Activated CD4-positive, alpha-beta T cell treated with anti-CD3 and anti-CD28 coated beads for 36 hours (primary cell): Measurements from ENCODE around the gene MINDY4. TPM values are rescaled to one million over a fixed set of nuclear protein-coding genes. Genes with fewer than 3 reads are reported as not detected.
A peak's percentile ranks its signal among the peaks of the same experiment; 100 is the strongest.

Source experiments
- ATAC-seq: fragments of 200-7000 bp; cut with Tn5 transposase; one replicate; pipeline ENCODE4 v1.10.0; 2021; ENCODE audit warnings: mild to moderate bottlenecking, moderate library complexity
- CTCF ChIA-PET: fragments of 350-600 bp; sonication (Branson Sonifier 250); formaldehyde crosslinking; loops from one replicate; lab custom pipeline; 2021; ENCODE audit warnings: antibody characterized with exemption; lab: Charles Lee
- POLR2A ChIA-PET: fragments of 350-600 bp; sonication (Branson Sonifier 250); formaldehyde crosslinking; loops from one replicate; lab custom pipeline; 2021; ENCODE audit warnings: antibody characterized with exemption, inconsistent platforms; lab: Charles Lee
- DNase-seq: peaks from one replicate; pipeline ENCODE4 v3.0.0-alpha.2; 2020
- H3K27ac Mint-ChIP-seq: one replicate; pipeline ENCODE4 v1.8.0; 2021; ENCODE audit warnings: mixed read lengths
- H3K27me3 Mint-ChIP-seq: one replicate; pipeline ENCODE4 v1.8.0; 2021; ENCODE audit warnings: mixed read lengths
- H3K36me3 Mint-ChIP-seq: one replicate; pipeline ENCODE4 v1.8.0; 2021; ENCODE audit warnings: low read depth, mixed read lengths
- H3K4me1 Mint-ChIP-seq: one replicate; pipeline ENCODE4 v1.8.0; 2021; ENCODE audit warnings: mixed read lengths
- H3K4me3 Mint-ChIP-seq: one replicate; pipeline ENCODE4 v1.8.0; 2021; ENCODE audit warnings: mild to moderate bottlenecking, moderate library complexity, mixed read lengths
- H3K9me3 Mint-ChIP-seq: one replicate; pipeline ENCODE4 v1.8.0; 2021; ENCODE audit warnings: low read depth, mixed read lengths
- intact Hi-C, 2 experiments: fragments of 100-400 bp; cut with DNase I in 1 of 2; cut with micrococcal nuclease in 1 of 2; formaldehyde crosslinking; loops; one replicate each; pipeline versions ENCODE4 v1.14.2 to v1.15.1; 2022 to 2024; cut with DNase I, micrococcal nuclease
- total RNA-seq, 2 experiments: library from RNA; stranded (reverse); gene quantifications; one replicate each; pipeline ENCODE4 v1.2.3, GENCODE V29; 2021

MINDY4 gene
- total RNA-seq, 2 experiments from 2014 or later = 1.4 to 1.7 TPM

DNA sequence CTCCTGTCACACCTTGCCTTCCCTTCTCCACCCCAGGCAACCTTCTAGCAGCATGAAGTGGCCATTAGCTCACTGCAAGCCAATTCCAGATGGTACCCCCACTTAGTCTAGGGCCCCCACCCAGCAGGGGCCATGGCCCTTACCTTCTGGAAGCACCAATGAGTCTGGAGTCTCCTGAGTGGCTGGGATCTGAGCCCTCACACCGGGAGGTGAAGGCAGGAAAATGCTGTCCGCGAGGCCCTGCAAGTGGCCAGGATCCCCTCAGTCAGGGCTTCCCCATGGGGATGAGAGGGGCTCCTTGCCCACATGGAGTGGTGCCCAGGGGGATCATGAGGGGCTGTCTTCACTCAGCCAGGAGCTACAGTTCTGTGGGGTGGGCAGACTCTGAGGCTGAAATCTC is 145.0 kb downstream of the MINDY4 start:
- CTCF ChIA-PET = no interaction called here
- DNase-seq (no peak), ATAC-seq (no peak)
- no peaks in the 10 kb centered on the region for H3K27me3 Mint-ChIP-seq
- H3K9me3 Mint-ChIP-seq = no peaks in the 10 kb centered on the region
- H3K4me3 Mint-ChIP-seq = no peak overlapping the region
- intact Hi-C loops = no loop called here
- no peaks in the 10 kb centered on the region for H3K4me1 Mint-ChIP-seq
- POLR2A ChIA-PET = no interaction called here
- no peak overlapping the region for H3K27ac Mint-ChIP-seq
- H3K36me3 Mint-ChIP-seq = no peaks in the 10 kb centered on the region

DNA sequence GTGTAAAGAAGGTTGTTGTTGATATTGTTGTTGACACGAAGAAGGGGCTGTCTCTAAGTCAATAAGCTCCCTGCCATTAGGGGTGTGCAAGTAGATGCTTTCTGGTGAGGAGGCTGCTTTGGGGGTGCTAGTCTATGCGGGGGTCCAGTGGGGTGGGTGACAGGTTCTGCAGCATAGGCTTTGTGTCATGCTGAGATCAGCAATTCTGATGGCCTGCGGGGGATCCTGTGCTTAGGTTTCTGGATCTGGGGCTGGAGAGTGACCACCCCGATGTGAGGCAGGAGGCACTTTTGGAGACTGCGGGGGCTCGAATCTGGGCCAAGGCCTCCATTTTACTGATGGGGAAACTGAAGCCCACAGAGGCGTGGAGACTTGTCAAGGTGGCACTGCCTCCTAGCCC is 145.6 kb downstream of the MINDY4 start:
- ChIA-PET POLR2A (no interaction called here), CTCF (no interaction called here)
- Mint-ChIP-seq H3K9me3 (no peaks in the 10 kb centered on the region), H3K36me3 (no peaks in the 10 kb centered on the region), H3K27ac (no peak overlapping the region), H3K4me1 (no peaks in the 10 kb centered on the region), H3K27me3 (no peaks in the 10 kb centered on the region), H3K4me3 (no peak overlapping the region)
- intact Hi-C loops = no loop called here
- no peak for DNase-seq
- no peak for ATAC-seq

DNA sequence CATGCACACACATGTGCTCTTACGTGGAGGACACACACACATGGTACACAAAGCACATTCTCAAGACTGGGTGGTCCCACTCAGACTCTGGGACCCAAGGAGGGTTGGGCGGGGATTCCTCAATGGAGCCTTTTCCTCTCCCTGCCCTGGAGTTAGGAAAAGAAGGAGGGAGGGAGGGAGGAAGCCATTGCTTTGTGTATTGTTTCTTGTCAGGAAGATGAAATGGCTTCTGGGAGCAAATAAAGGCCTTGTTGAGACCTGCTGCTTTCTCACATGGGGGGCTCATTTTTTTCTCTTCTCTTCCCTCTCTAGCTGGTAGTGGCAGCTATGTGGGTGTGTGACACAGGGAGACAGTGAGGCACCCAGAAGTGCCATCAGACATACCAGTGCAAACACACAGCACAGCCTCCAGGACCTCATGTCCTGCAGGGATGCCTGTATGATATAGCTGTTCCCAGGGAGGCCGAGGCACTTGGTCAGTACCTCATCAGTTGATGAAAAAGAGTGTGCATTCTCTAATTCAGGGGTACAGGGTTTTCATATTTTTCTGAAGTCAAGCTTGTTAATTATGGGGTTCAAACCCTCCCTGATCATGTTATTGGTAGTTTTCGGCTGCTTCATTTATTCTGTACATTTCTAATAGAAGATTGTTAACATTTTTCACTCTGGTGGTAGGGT is 146.1 kb downstream of the MINDY4 start:
- intact Hi-C loops = no loop called here

DNA sequence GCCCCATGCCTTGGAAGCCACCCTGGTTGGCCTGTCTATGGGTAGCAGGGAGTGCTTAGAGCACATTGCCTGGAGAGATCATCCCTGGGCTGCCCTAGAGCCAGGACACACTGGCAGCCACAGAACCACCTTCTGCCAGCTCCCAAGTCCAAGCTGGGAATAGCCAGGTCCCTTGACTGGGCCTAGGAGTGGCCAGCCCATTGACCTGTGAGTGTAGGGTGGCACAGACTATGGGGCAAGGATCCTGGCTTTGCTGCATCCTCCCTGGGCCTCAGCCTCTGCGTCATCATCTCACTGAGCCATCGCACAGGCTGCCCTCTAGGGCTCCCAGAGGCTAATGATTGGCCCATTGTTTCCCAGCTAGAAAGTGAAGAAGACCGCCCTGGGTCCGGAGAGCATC is 147.5 kb downstream of the MINDY4 start:
- Mint-ChIP-seq H3K9me3 (no peaks in the 10 kb centered on the region), H3K4me1 (no peaks in the 10 kb centered on the region), H3K27ac (no peak overlapping the region), H3K27me3 (no peaks in the 10 kb centered on the region), H3K36me3 (no peaks in the 10 kb centered on the region), H3K4me3 (no peak overlapping the region)
- ATAC-seq = no peak
- POLR2A ChIA-PET = no interaction called here
- DNase-seq = no peak
- CTCF ChIA-PET = interaction anchor here (0.9 kb wide), 1 partner anchor 20 kb away, joined by 3 read pairs; no protein-coding TSS in a partner anchor
- intact Hi-C loops = no loop called here

More for the DNA sequence above, 146.1 kb downstream of the MINDY4 start:
- DNase-seq (no peak), ATAC-seq (no peak)
- Mint-ChIP-seq H3K27me3 (no peaks in the 10 kb centered on the region), H3K9me3 (no peaks in the 10 kb centered on the region), H3K36me3 (no peaks in the 10 kb centered on the region), H3K4me1 (no peaks in the 10 kb centered on the region), H3K4me3 (no peak overlapping the region), H3K27ac (no peak overlapping the region)
- CTCF ChIA-PET = no interaction called here
- POLR2A ChIA-PET = no interaction called here

DNA sequence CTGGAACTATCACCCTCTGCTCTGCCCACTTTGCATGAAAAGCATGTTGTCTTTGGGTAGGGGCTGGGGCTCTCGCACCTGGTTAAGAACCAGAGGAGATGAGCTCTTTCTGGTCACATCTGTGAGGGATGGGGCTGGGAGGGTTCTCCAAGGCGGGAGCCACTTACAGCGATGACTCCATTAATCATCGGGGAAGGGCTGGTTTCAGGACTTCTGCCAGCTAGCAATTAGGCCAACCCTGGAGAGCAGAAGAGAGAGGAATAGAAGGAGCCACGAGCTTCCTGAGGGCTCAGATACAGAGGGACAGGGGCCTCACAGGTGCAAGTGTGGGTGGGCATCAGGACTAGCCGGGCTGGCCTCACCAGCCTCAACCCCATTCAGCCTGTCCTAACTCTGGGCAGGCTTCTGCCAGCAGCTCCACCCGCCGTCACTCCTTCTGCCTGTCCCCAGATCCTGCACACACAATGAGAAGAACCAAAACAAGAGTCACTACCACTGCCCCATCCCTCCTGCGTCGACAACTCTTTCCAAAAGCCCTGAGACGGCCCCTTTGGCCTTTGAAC is 148.9 kb downstream of the MINDY4 start:
- no peak overlapping the region for H3K27ac Mint-ChIP-seq
- no peaks in the 10 kb centered on the region for H3K36me3 Mint-ChIP-seq
- intact Hi-C loops = no loop called here
- H3K27me3 Mint-ChIP-seq = no peaks in the 10 kb centered on the region
- ATAC-seq (no peak), DNase-seq (no peak)
- H3K9me3 Mint-ChIP-seq = no peaks in the 10 kb centered on the region
- H3K4me1 Mint-ChIP-seq = no peaks in the 10 kb centered on the region
- ChIA-PET CTCF (interaction anchor here (0.8 kb wide), 1 partner anchor 19 kb away, joined by 3 read pairs; no protein-coding TSS in a partner anchor), POLR2A (no interaction called here)
- H3K4me3 Mint-ChIP-seq = no peak overlapping the region

DNA sequence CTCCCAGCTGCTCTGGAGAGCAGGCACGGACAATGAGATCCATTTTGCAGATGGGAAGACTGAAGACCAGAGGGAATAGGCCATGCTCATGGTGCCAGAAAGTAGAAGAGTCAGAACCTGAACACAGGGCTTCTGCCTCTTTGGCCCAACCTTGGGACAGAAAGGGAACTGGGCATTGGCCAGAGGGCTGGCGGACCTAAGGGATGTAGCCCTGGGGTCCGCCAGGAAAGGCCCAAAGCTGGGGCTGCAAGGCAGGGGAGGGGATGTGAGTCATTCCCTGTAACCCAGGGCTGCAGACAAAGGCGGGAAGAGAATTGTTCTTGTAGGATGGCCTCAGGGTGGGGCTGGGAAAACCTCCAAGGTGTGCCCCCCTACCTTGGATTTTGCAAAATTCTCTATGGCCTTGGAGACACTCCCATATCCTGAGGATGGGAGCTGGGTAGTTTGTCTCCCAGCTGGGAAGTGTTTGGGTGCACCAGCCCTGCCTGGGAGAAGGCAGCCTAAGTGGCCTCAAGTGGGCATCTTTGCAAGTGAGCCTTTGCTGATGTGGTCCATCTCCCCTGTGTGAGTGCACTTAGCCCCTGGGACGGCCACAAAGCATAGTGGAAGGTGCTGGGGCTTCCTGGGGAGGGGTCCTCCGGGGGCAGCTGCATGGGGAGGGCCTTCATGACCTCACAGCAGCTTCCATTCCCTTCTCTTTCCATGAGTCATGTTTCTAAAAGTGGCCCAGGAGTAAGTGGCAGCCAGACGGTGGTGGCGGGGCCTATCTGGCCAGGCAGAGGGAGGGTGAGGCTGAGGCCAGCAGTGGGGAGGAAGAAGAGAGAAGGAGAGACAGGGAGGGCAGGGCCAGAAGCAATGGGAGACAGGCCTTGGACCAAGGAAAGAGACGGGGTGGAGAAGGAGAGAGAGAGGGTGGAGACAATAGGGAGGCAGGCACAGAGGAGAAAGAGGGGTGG is 149.6 kb downstream of the MINDY4 start:
- DNase-seq (no peak), ATAC-seq (no peak)
- no peaks in the 10 kb centered on the region for H3K27me3 Mint-ChIP-seq
- H3K4me3 Mint-ChIP-seq = no peak overlapping the region
- ChIA-PET POLR2A (no interaction called here), CTCF (interaction anchor here (0.8 kb wide), 1 partner anchor 18 kb away, joined by 3 read pairs; no protein-coding TSS in a partner anchor)
- no peaks in the 10 kb centered on the region for H3K4me1 Mint-ChIP-seq
- no peaks in the 10 kb centered on the region for H3K36me3 Mint-ChIP-seq
- H3K9me3 Mint-ChIP-seq = no peaks in the 10 kb centered on the region
- no peak overlapping the region for H3K27ac Mint-ChIP-seq
- intact Hi-C loops = no loop called here

DNA sequence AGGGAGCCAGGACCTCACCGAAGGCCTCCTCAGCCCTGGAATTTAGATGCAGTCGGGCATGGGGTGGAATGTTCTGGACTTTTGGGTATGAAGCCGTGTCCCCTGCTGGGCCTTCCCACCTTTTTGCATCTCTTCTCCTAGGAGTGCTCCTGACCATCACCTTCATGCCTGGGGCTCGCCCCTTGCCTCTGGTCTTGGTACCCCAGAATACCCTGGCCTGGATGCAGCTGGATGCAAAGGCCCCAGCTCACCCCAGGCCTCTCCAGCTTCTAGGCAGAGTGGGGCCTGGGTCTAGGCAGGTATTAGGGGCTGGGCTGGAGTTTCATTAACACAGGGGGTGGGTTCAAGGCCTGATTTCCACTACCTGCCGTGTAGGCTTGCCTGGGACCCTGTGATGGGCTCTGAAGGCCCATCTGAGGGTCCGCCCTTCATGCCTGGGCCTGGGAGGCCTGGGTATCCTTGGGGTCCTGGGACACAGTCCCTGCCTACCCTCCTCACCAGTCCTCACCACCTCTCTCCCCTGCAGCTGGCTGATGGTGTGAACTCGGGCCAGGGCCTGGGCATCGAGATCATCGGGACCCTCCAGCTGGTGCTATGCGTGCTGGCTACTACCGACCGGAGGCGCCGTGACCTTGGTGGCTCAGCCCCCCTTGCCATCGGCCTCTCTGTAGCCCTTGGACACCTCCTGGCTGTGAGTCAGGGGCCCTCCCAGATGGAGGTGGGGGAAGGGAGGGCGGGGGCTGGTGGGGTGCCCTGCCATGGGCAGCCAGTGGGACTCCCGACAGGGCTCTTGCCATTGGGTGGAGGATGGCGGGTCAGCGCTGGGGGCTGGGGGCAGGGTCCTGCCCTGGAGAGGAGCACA is 150.6 kb downstream of the MINDY4 start:
- DNase-seq (peak; percentile 2), ATAC-seq (no peak)
- no peaks in the 10 kb centered on the region for H3K36me3 Mint-ChIP-seq
- no peak overlapping the region for H3K27ac Mint-ChIP-seq
- no peak overlapping the region for H3K4me3 Mint-ChIP-seq
- no peaks in the 10 kb centered on the region for H3K27me3 Mint-ChIP-seq
- CTCF ChIA-PET = interaction anchor here (0.5 to 0.6 kb wide), 2 partner anchors 201 to 1959 kb away, joined by 3 read pairs; no protein-coding TSS in a partner anchor
- H3K4me1 Mint-ChIP-seq = no peaks in the 10 kb centered on the region
- POLR2A ChIA-PET = no interaction called here
- intact Hi-C loops = no loop called here
- no peaks in the 10 kb centered on the region for H3K9me3 Mint-ChIP-seq

DNA sequence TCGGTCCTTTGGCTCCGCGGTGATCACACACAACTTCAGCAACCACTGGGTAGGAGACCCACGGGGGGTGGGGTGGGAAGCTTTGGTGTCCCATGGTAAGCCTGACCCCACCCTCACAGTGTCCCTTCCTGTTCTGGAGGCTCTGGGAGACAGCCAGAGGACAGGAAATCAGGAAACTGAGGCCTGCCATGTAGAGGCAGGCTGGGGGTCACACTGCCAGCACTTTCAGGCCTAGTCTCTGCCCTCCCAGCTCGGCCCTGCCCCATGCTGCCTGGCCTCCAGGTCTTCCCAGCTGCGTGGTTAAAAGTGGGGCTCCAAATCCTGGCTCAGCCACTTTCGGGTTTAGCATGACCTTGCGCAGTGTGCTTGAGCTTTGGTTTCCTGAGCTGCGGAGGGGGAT is 151.4 kb downstream of the MINDY4 start:
- no peak overlapping the region for H3K27ac Mint-ChIP-seq
- H3K4me1 Mint-ChIP-seq = no peaks in the 10 kb centered on the region
- POLR2A ChIA-PET = no interaction called here
- H3K36me3 Mint-ChIP-seq = no peaks in the 10 kb centered on the region
- H3K9me3 Mint-ChIP-seq = peaks cover 2% of the 10 kb centered on the region
- H3K4me3 Mint-ChIP-seq = no peak overlapping the region
- CTCF ChIA-PET = interaction anchor here (0.5 kb wide), 2 partner anchors 200 to 617 kb away, joined by 3 read pairs; no protein-coding TSS in a partner anchor
- DNase-seq (peak; percentile 1), ATAC-seq (no peak)
- intact Hi-C loops = no loop called here
- no peaks in the 10 kb centered on the region for H3K27me3 Mint-ChIP-seq

DNA sequence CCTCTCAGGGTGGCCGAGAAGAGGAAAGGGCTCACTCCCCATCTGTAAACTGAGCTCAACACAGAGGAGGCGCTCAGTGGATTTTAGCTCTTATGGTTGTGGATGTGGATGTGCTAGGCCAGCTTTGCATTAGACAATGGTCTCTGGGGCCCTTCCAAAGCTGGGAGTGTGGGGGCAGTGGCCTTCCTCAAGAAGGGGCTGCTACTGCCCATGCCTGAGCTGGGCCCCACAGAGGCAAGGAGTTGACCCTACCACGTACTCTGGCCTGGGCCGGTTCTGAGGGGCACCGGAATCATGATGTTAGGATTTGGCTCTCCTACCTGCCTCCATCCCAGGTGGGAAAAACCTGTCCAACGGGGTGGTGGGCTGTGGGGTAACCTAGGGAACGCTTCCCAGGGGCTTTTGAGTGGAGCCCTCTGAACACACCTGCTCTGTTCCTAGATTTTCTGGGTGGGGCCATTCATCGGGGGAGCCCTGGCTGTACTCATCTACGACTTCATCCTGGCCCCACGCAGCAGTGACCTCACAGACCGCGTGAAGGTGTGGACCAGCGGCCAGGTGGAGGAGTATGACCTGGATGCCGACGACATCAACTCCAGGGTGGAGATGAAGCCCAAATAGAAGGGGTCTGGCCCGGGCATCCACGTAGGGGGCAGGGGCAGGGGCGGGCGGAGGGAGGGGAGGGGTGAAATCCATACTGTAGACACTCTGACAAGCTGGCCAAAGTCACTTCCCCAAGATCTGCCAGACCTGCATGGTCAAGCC is 152.0 kb downstream of the MINDY4 start:
- H3K27me3 Mint-ChIP-seq = no peaks in the 10 kb centered on the region
- H3K9me3 Mint-ChIP-seq = peaks cover 5% of the 10 kb centered on the region
- ATAC-seq = no peak
- intact Hi-C loops = no loop called here
- DNase-seq = peak; percentile 4
- no peaks in the 10 kb centered on the region for H3K4me1 Mint-ChIP-seq
- ChIA-PET POLR2A (no interaction called here), CTCF (interaction anchor here (0.5 kb wide), 2 partner anchors 58 to 617 kb away, joined by 3 read pairs; no protein-coding TSS in a partner anchor)
- H3K4me3 Mint-ChIP-seq = no peak overlapping the region
- H3K27ac Mint-ChIP-seq = no peak overlapping the region
- H3K36me3 Mint-ChIP-seq = no peaks in the 10 kb centered on the region

DNA sequence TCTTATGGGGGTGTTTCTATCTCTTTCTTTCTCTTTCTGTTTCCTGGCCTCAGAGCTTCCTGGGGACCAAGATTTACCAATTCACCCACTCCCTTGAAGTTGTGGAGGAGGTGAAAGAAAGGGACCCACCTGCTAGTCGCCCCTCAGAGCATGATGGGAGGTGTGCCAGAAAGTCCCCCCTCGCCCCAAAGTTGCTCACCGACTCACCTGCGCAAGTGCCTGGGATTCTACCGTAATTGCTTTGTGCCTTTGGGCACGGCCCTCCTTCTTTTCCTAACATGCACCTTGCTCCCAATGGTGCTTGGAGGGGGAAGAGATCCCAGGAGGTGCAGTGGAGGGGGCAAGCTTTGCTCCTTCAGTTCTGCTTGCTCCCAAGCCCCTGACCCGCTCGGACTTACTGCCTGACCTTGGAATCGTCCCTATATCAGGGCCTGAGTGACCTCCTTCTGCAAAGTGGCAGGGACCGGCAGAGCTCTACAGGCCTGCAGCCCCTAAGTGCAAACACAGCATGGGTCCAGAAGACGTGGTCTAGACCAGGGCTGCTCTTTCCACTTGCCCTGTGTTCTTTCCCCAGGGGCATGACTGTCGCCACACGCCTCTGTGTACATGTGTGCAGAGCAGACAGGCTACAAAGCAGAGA is 152.7 kb downstream of the MINDY4 start:
- peaks cover 5% of the 10 kb centered on the region for H3K9me3 Mint-ChIP-seq
- DNase-seq = peak; percentile 2
- ATAC-seq = no peak
- H3K27me3 Mint-ChIP-seq = no peaks in the 10 kb centered on the region
- H3K36me3 Mint-ChIP-seq = no peaks in the 10 kb centered on the region
- no peak overlapping the region for H3K4me3 Mint-ChIP-seq
- H3K27ac Mint-ChIP-seq = no peak overlapping the region
- CTCF ChIA-PET = interaction anchor here (0.5 to 0.9 kb wide), 4 partner anchors 13 to 71 kb away, joined by 3 read pairs; no protein-coding TSS in a partner anchor
- intact Hi-C loops = no loop called here
- H3K4me1 Mint-ChIP-seq = no peaks in the 10 kb centered on the region
- POLR2A ChIA-PET = no interaction called here
